Esophagus mucosa (tissue), 1 donor: ENCODE measurements around the gene STOML3. TPM values are rescaled to one million over a fixed set of nuclear protein-coding genes. Genes with fewer than 3 reads are reported as not detected.

Source experiments
- total RNA-seq: library from RNA; stranded (reverse); gene quantifications from one replicate; pipeline ENCODE4 v1.2.4, GENCODE V29; 2023
- donor health status: DM: yes; HTN: yes; CAD: no.

STOML3 gene
- total RNA-seq, 1 donor from 2014 or later: not detected

Other genes with a start within 250 kb of the STOML3 start
- 19.6 TPM for gene PROSER1, start 47.3 kb upstream of the STOML3 start, total RNA-seq
- 7.6 TPM for gene NHLRC3, start 47.6 kb upstream of the STOML3 start, total RNA-seq